ENCODE results near the gene PDE1C. TPM values are rescaled to one million over a fixed set of nuclear protein-coding genes. Genes with fewer than 3 reads are reported as not detected.

PDE1C gene
- total and polyA plus RNA-seq, 5 donors, result 23.2 to 94.4 (median 90.1) TPM

DNA sequence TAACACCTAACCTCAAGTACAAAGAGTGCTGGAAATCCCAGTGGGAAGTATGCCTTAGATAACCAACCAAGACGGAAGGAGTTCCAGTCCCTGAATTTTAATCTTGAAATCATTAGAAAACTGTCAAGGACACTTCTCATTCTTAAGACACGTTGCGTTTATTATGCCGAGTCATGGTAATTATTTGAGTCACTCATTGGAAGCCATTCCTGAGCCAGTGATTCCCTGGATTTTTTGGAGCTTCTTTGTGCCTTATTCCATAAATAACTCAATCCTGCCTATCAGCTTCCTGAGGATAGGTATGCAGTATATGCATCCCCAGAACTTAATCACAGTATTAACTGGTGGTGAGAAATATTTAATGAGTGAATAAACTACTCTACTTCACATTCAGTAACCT, 305.7 kb downstream of the PDE1C start:
- Histone ChIP-seq H3K9me3 (ENCODE audit: control insufficient read depth, low read length) (no peaks in the 10 kb centered on the region), H3K27me3 (ENCODE audit: control insufficient read depth, insufficient read depth) (no peaks in the 10 kb centered on the region), H3K27ac (ENCODE audit: low read length) (no peak overlapping the region), H3K4me3 (ENCODE audit: low read length) (no peak overlapping the region), H3K4me1 (ENCODE audit: control insufficient read depth, insufficient read depth, low read length) (no peaks in the 10 kb centered on the region)
- 77% methylated on average over 4 of the region's 4 CpGs for WGBS
- no peak for DNase-seq
- no peak for ATAC-seq
- intact Hi-C loops (cut with DNase I), result no loop called here

GRCh38 chr7:31763548-31763947, 306.7 kb downstream of the PDE1C start:
- ATAC-seq, result no peak
- Histone ChIP-seq H3K27me3 (ENCODE audit: control insufficient read depth, insufficient read depth) (no peaks in the 10 kb centered on the region), H3K4me3 (ENCODE audit: low read length) (no peak overlapping the region), H3K27ac (ENCODE audit: low read length) (no peak overlapping the region), H3K4me1 (ENCODE audit: control insufficient read depth, insufficient read depth, low read length) (no peaks in the 10 kb centered on the region), H3K9me3 (ENCODE audit: control insufficient read depth, low read length) (no peaks in the 10 kb centered on the region)
- intact Hi-C loops (cut with DNase I), result no loop called here
- no peak for DNase-seq
- 19% methylated on average over 2 of the region's 2 CpGs for WGBS

DNA sequence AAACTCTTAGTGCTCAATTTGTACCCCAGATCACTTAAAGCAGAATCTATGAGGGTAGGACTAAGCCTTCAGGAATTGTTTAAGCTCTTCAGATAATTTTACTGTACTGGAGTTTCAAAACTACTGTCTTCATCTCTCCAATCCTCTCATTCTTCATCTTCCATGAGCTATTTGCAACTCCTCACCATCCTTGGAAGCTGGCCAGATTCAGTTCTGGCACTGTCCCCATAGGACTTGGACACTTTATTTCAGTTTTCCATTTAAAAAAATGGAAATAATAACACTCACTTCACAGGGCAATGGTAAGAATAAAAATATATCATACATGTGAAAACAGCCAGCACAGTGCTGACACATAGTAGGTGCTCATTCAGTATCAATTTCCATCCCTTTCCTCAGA, 308.6 kb downstream of the PDE1C start:
- Histone ChIP-seq H3K4me3 (ENCODE audit: low read length) (no peak overlapping the region), H3K4me1 (ENCODE audit: control insufficient read depth, insufficient read depth, low read length) (no peaks in the 10 kb centered on the region), H3K9me3 (ENCODE audit: control insufficient read depth, low read length) (no peaks in the 10 kb centered on the region), H3K27ac (ENCODE audit: low read length) (no peak overlapping the region), H3K27me3 (ENCODE audit: control insufficient read depth, insufficient read depth) (no peaks in the 10 kb centered on the region)
- DNase-seq, result peak; percentile 56 to 81 (median 66)
- no peak for ATAC-seq
- intact Hi-C loops (cut with DNase I), result no loop called here

DNA sequence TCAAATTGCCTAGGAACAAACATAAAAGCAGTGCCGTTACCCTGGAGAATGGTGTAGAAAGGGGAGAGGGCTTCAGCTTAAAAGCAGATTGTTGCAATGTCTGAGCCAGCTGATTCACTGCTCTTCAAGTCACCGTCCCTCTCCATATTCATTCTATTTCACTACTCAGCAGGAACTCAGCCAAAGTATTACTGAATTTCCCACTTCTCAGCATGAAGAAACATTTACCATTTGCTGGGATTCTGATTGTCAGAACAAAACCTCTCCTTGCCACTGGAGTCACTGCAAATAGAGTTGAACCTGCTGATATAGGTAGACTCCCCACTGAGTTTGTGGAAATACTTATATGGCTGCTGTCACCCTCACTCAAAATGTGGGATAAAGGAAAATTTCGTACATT, 311.5 kb downstream of the PDE1C start:
- no peaks in the 10 kb centered on the region for H3K4me1 ChIP-seq (ENCODE audit: control insufficient read depth, insufficient read depth, low read length)
- intact Hi-C loops (cut with DNase I), result no loop called here
- H3K27ac ChIP-seq (ENCODE audit: low read length), result no peak overlapping the region
- no peak overlapping the region for H3K4me3 ChIP-seq (ENCODE audit: low read length)
- H3K27me3 ChIP-seq (ENCODE audit: control insufficient read depth, insufficient read depth), result no peaks in the 10 kb centered on the region
- no peaks in the 10 kb centered on the region for H3K9me3 ChIP-seq (ENCODE audit: control insufficient read depth, low read length)
- no peak for DNase-seq
- WGBS, result 68% methylated on average over 3 of the region's 3 CpGs
- ATAC-seq, result no peak

DNA sequence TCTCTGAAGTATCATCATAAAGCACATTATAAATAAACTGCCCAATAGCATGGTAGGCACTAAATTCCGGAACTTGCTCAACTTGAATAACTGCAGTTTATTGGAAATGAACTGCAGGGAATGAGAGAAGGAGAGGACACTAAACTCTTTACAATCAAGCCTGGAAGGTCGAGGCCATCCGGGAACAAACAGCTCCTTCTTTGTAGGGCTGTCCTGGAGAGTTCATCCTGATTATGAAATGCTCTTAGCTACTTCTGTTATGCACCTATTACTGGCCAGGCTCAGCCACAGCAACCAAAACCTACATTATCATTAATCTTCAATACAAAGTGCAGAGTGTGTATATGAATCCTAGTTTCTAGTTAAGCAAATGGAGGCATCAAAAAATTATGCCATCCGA, 318.5 kb downstream of the PDE1C start:
- Histone ChIP-seq H3K27me3 (ENCODE audit: control insufficient read depth, insufficient read depth) (no peaks in the 10 kb centered on the region), H3K4me3 (ENCODE audit: low read length) (no peak overlapping the region), H3K27ac (ENCODE audit: low read length) (no peak overlapping the region), H3K9me3 (ENCODE audit: control insufficient read depth, low read length) (no peaks in the 10 kb centered on the region), H3K4me1 (ENCODE audit: control insufficient read depth, insufficient read depth, low read length) (no peaks in the 10 kb centered on the region)
- WGBS, result 79% methylated on average over 4 of the region's 4 CpGs
- ATAC-seq (no peak), DNase-seq (no peak)
- intact Hi-C loops (cut with DNase I), result no loop called here

DNA sequence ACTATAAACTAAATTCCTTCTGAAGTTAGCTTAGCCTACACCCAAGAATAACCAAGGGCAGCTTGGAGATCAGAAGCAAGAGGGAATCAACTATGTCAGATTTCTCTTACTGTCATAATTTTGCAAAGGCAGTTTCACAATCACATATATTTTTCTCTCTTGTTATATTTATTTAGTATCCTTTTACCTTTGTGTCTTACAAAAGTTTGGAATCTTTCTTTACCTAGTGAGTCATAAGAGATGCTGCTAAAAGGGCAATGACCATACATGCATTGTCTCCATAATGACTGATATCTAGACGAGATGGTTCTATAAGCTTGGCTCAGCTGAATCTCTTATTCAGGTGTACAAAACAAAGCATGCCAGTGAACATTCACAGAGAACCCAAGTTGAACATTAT, 322.1 kb downstream of the PDE1C start:
- intact Hi-C loops (cut with DNase I), result loop anchor here in 1 of 4 donors (10.0 kb wide), 1 partner anchor 597 kb away; no protein-coding TSS in a partner anchor
- Histone ChIP-seq H3K27me3 (ENCODE audit: control insufficient read depth, insufficient read depth) (no peaks in the 10 kb centered on the region), H3K9me3 (ENCODE audit: control insufficient read depth, low read length) (no peaks in the 10 kb centered on the region), H3K4me1 (ENCODE audit: control insufficient read depth, insufficient read depth, low read length) (no peaks in the 10 kb centered on the region), H3K27ac (ENCODE audit: low read length) (no peak overlapping the region), H3K4me3 (ENCODE audit: low read length) (no peak overlapping the region)
- WGBS, result 93% methylated on average over 1 of the region's 1 CpG
- no peak for DNase-seq
- no peak for ATAC-seq

- H3K27ac ChIP-seq (ENCODE audit: low read length), result no peak overlapping the region
- H3K9me3 ChIP-seq (ENCODE audit: control insufficient read depth, low read length), result no peaks in the 10 kb centered on the region
- no peaks in the 10 kb centered on the region for H3K4me1 ChIP-seq (ENCODE audit: control insufficient read depth, insufficient read depth, low read length)
- DNase-seq (no peak), ATAC-seq (no peak)
- no peaks in the 10 kb centered on the region for H3K27me3 ChIP-seq (ENCODE audit: control insufficient read depth, insufficient read depth)
- intact Hi-C loops (cut with DNase I), result loop anchor here in 1 of 4 donors (10.0 kb wide), 1 partner anchor 597 kb away; no protein-coding TSS in a partner anchor
- no peak overlapping the region for H3K4me3 ChIP-seq (ENCODE audit: low read length)
These were observed 322.7 kb downstream of the PDE1C start for GRCh38 chr7:31747553-31747952.

GRCh38 chr7:31744294-31744874, 325.8 kb downstream of the PDE1C start:
- H3K27me3 ChIP-seq (ENCODE audit: control insufficient read depth, insufficient read depth), result no peaks in the 10 kb centered on the region
- DNase-seq (peak; percentile 49 to 82 (median 67)), ATAC-seq (peak; percentile 57 to 67)
- intact Hi-C loops (cut with DNase I), result loop anchor here (2.0 to 10.0 kb wide), 4 partner anchors 458 to 600 kb away; no protein-coding TSS in a partner anchor
- WGBS, result 4% methylated on average over 4 of the region's 4 CpGs
- H3K4me3 ChIP-seq (ENCODE audit: low read length), result no peak overlapping the region
- H3K9me3 ChIP-seq (ENCODE audit: control insufficient read depth, low read length), result no peaks in the 10 kb centered on the region
- no peaks in the 10 kb centered on the region for H3K4me1 ChIP-seq (ENCODE audit: control insufficient read depth, insufficient read depth, low read length)
- H3K27ac ChIP-seq (ENCODE audit: low read length), result no peak overlapping the region

DNA sequence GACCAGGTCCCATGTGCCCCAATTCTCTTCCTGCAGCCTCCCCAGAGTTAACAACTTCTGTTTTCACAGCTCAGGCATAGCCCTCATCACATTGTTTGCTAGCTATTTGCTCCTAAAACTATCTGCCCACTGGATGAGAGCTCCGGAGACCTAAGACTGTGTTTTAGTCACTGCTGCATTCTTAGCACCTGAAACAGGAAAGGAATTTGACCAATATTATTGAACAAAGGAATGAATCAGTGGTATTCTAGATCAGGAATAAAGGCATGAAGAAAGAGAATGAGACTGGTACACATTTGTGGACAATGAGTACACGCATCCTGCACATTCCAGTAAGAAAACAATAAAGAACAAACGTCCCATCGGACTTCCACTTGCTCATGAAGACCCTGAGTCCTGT, 328.4 kb downstream of the PDE1C start:
- Histone ChIP-seq H3K27ac (ENCODE audit: low read length) (no peak overlapping the region), H3K4me1 (ENCODE audit: control insufficient read depth, insufficient read depth, low read length) (no peaks in the 10 kb centered on the region), H3K27me3 (ENCODE audit: control insufficient read depth, insufficient read depth) (no peaks in the 10 kb centered on the region), H3K9me3 (ENCODE audit: control insufficient read depth, low read length) (no peaks in the 10 kb centered on the region), H3K4me3 (ENCODE audit: low read length) (no peak overlapping the region)
- 83% methylated on average over 4 of the region's 4 CpGs for WGBS
- DNase-seq (no peak), ATAC-seq (no peak)
- intact Hi-C loops (cut with DNase I), result loop anchor here in 3 of 4 donors (2.0 to 10.0 kb wide), 4 partner anchors 460 to 603 kb away; no protein-coding TSS in a partner anchor

- intact Hi-C loops (cut with DNase I), result loop anchor here in 3 of 4 donors (5.0 to 10.0 kb wide), 4 partner anchors 91 to 604 kb away; no protein-coding TSS in a partner anchor
- Histone ChIP-seq H3K4me3 (ENCODE audit: low read length) (no peak overlapping the region), H3K4me1 (ENCODE audit: control insufficient read depth, insufficient read depth, low read length) (no peaks in the 10 kb centered on the region), H3K27me3 (ENCODE audit: control insufficient read depth, insufficient read depth) (no peaks in the 10 kb centered on the region), H3K9me3 (ENCODE audit: control insufficient read depth, low read length) (no peaks in the 10 kb centered on the region), H3K27ac (ENCODE audit: low read length) (no peak overlapping the region)
- DNase-seq (peak; percentile 31 to 66 (median 58)), ATAC-seq (peak; percentile 72 to 73)
- 47% methylated on average over 11 of the region's 11 CpGs for WGBS
These were observed 333.9 kb downstream of the PDE1C start for GRCh38 chr7:31735991-31736982.

- intact Hi-C loops (cut with DNase I), result loop anchor here in 3 of 4 donors (5.0 to 10.0 kb wide), 4 partner anchors 87 to 600 kb away; no protein-coding TSS in a partner anchor
- no peak overlapping the region for H3K27ac ChIP-seq (ENCODE audit: low read length)
- ATAC-seq, result no peak
- no peaks in the 10 kb centered on the region for H3K9me3 ChIP-seq (ENCODE audit: control insufficient read depth, low read length)
- 51% methylated on average over 5 of the region's 5 CpGs for WGBS
- H3K4me3 ChIP-seq (ENCODE audit: low read length), result no peak overlapping the region
- no peaks in the 10 kb centered on the region for H3K4me1 ChIP-seq (ENCODE audit: control insufficient read depth, insufficient read depth, low read length)
- DNase-seq, result no peak
- H3K27me3 ChIP-seq (ENCODE audit: control insufficient read depth, insufficient read depth), result no peaks in the 10 kb centered on the region
These were observed 335.8 kb downstream of the PDE1C start for GRCh38 chr7:31734456-31734855.

Data from right cardiac atrium (tissue), 5 donors.